Erythroblast (primary cell): ENCODE data around the gene VSTM2L.

ENCODE experiments used
- GATA1 ChIP-seq: IDR thresholded peaks from 2 replicates; pipeline ENCODE4 v1.6.1; 2011; ENCODE audit warnings: low read depth, mild to moderate bottlenecking, control low read depth, low read length, moderate library complexity
- POLR2A ChIP-seq: IDR thresholded peaks from 2 replicates; pipeline ENCODE4 v1.6.1; 2011; ENCODE audit warnings: mild to moderate bottlenecking, low read length

DNA sequence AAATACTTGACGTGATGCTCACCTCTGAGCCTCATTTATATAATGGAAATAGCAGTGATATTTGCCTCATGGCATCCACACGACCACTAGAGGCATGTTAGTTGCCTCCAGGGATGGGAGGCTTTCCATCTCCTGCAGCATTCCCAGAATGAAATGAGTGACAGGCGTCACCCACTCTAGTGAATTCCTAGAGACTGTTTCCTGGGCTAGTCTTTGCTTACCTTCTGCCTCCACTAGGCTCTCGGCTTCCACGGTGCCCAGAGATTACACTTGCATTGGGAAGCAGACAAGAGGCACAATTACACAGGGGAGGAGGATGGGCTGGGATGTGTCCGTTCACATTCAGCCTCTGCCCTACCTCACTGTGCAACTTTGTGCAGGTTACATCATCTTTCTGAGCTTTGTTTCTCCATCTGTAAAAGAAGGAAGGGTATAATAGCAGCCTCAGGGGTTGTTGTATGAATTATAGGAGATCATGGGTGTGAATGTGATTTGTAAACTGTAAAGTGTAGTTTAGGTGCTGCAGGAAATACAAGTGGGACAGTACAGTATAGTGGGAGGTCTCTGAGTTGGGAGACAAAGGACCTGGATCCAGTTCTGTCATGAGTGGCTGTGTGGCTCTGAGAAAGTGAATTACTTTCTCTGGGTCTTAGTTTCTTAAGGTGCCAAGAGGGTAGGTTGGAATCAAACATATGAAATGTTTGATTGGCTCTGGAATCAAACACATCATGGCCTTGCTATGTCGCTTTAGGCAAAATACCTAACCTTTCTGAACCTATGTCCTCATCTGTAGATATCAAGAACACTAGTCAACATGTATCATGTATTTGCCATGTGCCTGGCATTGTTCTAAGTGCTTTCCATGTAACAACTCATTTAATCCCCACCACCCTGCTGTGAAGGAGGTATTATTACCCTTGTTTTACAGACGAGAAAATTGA, 3.6 kb upstream of the VSTM2L start:
- no peak for TF ChIP-seq POLR2A
- TF ChIP-seq GATA1: no peak
